NCI-H524 (cell line): ENCODE data around the gene PCDHB12.
"Not testable (repeated sequence)": the region's sequence is repeated elsewhere in the genome, so short reads cannot be mapped to it uniquely, and the experiment has no call there.

Source experiments
- DNase-seq, 2 experiments: peaks; one replicate each; lab custom pipeline; 2025; lab: John Stamatoyannopoulos, UW

The PCDHB12 gene

GRCh38 chr5:141208478-141208877 is at the start of gene PCDHB12:
PCDHB12 (plus strand) TSS chr5:141208719; CDS start chr5:141208908, 189 bp downstream.
- DNase-seq: peak in 1 of 2 experiments; percentile 14

- DNase-seq: peak; percentile 5 to 19
These were observed 35.9 kb upstream of the PCDHB12 start, which contains the start of gene PCDHB7 for GRCh38 chr5:141172381-141173204. PCDHB7 (plus strand) TSS chr5:141172644; CDS start chr5:141172836, 192 bp downstream.

DNA sequence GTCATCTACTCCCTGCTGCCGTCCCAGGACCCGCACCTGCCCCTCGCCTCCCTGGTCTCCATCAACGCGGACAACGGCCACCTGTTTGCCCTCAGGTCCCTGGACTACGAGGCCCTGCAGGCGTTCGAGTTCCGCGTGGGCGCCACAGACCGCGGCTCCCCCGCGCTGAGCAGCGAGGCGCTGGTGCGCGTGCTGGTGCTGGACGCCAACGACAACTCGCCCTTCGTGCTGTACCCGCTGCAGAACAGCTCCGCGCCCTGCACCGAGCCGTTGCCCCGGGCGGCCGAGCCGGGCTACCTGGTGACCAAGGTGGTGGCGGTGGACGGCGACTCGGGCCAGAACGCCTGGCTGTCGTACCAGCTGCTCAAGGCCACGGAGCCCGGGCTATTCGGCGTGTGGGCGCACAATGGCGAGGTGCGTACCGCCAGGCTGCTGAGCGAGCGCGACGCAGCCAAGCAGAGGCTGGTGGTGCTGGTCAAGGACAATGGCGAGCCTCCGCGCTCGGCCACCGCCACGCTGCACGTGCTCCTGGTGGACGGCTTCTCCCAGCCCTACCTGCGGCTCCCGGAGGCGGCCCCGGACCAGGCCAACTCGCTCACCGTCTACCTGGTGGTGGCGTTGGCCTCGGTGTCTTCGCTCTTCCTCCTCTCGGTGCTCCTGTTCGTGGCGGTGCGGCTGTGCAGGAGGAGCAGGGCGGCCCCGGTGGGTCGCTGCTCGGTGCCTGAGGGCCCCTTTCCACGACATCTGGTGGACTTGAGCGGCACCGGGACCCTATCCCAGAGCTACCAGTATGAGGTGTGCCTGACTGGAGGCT is 34.0 kb upstream of the PCDHB12 start:
- not testable (repeated sequence) for DNase-seq

DNA sequence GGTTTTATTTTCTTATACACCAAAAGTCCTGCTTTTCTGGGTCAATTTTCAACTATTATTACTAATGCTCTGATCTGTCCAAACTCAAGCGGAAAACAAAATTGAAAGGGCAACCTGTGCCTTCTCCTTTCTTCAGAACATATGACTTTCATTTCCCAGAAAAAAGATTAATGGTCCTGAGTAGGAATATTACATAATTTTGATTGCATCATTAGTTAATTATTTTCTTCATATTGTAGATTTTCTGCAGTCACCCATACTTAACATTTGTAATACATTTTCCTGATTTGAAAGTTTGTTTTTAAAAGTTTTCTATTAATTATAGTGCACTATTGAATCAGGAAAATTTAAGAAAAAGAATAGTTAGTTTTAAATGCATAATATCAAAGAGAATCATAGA is 32.6 kb upstream of the PCDHB12 start:
- DNase-seq: no peak

- peak in 1 of 2 experiments; percentile 4 for DNase-seq
These were observed 30.8 kb upstream of the PCDHB12 start, which contains the start of gene PCDHB8 for GRCh38 chr5:141177577-141178191. PCDHB8 (plus strand) TSS chr5:141177790; CDS start chr5:141178035, 245 bp downstream.

DNA sequence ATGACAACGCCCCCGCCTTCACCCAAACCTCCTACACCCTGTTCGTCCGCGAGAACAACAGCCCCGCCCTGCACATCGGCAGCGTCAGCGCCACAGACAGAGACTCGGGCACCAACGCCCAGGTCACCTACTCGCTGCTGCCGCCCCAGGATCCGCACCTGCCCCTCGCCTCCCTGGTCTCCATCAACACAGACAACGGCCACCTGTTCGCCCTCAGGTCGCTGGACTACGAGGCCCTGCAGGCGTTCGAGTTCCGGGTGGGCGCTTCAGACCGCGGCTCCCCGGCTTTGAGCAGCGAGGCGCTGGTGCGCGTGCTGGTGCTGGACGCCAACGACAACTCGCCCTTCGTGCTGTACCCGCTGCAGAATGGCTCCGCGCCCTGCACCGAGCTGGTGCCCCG is 29.1 kb upstream of the PCDHB12 start:
- not testable (repeated sequence) for DNase-seq

GRCh38 chr5:141179876-141180275 is 28.6 kb upstream of the PCDHB12 start:
- not testable (repeated sequence) for DNase-seq

GRCh38 chr5:141180313-141180712 is 28.2 kb upstream of the PCDHB12 start:
- no peak for DNase-seq

- peak in 1 of 2 experiments; percentile 23 for DNase-seq
These were observed 26.3 kb upstream of the PCDHB12 start, which contains the start of gene PCDHB16 for GRCh38 chr5:141182248-141182647. PCDHB16 (plus strand) TSS chr5:141182387; CDS start chr5:141182560, 173 bp downstream.

DNA sequence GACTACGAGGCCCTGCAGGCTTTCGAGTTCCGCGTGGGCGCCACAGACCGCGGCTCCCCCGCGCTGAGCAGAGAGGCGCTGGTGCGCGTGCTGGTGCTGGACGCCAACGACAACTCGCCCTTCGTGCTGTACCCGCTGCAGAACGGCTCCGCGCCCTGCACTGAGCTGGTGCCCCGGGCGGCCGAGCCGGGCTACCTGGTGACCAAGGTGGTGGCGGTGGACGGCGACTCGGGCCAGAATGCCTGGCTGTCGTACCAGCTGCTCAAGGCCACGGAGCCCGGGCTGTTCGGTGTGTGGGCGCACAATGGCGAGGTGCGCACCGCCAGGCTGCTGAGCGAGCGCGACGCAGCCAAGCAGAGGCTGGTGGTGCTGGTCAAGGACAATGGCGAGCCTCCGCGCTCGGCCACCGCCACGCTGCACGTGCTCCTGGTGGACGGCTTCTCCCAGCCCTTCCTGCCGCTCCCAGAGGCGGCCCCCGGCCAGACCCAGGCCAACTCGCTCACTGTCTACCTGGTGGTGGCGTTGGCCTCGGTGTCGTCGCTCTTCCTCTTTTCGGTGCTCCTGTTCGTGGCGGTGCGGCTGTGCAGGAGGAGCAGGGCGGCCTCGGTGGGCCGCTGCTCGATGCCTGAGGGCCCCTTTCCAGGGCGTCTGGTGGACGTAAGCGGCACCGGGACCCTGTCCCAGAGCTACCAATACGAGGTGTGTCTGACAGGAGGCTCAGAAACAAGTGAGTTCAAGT is 24.2 kb upstream of the PCDHB12 start:
- not testable (repeated sequence) for DNase-seq

DNA sequence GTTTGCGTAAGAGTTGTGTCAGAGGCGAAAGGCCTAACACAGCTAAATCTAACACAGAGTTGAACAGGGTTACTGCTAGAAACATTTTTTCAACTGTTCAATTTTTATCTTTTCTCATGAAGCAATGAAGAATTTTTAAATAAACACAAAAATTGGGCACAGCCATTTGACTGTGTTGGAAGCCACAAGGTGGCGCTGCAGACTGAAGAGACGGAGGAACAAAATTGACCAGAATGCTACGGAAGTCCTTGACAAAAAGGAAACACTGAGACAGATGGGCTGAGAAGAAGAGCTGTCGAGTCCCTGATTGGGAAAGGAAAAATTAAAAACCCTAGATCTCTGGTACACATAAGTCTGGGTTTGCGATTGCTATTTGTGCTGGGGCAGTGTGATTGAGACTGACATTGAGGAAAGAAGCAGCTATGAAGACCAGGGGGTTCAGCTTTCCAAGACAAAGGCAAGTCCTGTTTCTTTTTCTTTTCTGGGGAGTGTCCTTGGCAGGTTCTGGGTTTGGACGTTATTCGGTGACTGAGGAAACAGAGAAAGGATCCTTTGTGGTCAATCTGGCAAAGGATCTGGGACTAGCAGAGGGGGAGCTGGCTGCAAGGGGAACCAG is 21.5 kb upstream of the PCDHB12 start, which contains the start of gene PCDHB9:
TSS of gene PCDHB9 (plus strand) at position 265 of the 616 bp plus-strand sequence. CDS start at position 423, 158 bp downstream.
- DNase-seq: peak; percentile 71 to 81

DNA sequence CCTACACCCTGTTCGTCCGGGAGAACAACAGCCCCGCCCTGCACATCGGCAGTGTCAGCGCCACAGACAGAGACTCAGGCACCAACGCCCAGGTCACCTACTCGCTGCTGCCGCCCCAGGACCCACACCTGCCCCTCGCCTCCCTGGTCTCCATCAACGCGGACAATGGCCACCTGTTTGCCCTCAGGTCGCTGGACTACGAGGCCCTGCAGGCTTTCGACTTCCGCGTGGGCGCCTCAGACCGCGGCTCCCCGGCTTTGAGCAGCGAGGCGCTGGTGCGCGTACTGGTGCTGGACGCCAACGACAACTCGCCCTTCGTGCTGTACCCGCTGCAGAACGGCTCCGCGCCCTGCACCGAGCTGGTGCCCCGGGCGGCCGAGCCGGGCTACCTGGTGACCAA is 19.8 kb upstream of the PCDHB12 start:
- DNase-seq: not testable (repeated sequence)

- DNase-seq: not testable (repeated sequence)
These were observed 19.4 kb upstream of the PCDHB12 start for GRCh38 chr5:141189131-141189530.

DNA sequence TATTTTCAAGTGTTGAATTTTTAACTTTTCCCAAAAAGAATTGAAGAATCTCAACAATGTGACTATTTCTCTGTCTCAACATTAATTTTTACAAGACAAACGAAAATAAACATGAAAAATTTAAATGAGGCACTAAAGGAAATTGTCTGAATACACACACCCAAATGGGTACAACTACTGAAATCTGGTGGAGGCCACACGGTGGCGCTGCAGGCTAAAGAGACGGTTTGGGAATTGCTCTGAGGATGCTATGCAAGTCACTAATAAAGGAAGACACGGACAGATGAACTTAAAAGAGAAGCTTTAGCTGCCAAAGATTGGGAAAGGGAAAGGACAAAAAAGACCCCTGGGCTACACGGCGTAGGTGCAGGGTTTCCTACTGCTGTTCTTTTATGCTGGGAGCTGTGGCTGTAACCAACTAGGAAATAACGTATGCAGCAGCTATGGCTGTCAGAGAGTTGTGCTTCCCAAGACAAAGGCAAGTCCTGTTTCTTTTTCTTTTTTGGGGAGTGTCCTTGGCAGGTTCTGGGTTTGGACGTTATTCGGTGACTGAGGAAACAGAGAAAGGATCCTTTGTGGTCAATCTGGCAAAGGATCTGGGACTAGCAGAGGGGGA is 16.3 kb upstream of the PCDHB12 start, which contains the start of gene PCDHB10:
TSS of gene PCDHB10 (plus strand) at position 244 of the 616 bp plus-strand sequence. CDS start at position 444, 200 bp downstream.
- DNase-seq: peak; percentile 19 to 69

DNA sequence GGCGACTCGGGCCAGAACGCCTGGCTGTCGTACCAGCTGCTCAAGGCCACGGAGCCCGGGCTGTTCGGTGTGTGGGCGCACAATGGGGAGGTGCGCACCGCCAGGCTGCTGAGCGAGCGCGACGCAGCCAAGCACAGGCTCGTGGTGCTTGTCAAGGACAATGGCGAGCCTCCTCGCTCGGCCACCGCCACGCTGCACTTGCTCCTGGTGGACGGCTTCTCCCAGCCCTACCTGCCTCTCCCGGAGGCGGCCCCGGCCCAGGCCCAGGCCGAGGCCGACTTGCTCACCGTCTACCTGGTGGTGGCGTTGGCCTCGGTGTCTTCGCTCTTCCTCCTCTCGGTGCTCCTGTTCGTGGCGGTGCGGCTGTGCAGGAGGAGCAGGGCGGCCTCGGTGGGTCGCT is 14.2 kb upstream of the PCDHB12 start:
- DNase-seq: not testable (repeated sequence)

DNA sequence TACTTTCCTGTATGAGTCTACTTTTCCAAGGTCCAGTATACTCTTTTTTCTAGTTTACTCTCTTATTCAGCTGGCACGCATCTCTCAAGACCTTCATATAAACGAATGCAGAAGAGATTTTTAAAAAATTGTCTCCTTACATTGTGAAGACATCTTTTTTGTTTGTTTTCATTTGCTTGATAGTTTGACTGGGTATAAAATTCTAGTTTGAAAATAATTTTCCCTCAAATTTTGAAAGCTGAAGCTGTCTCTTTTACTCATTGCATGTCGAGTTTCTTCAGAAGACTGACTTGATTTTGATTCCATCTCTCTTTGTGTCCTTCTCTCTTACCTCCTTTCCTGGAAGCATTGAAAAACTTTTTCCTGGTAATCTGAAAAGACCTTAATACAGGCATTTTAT is 12.2 kb upstream of the PCDHB12 start:
- DNase-seq: no peak

DNA sequence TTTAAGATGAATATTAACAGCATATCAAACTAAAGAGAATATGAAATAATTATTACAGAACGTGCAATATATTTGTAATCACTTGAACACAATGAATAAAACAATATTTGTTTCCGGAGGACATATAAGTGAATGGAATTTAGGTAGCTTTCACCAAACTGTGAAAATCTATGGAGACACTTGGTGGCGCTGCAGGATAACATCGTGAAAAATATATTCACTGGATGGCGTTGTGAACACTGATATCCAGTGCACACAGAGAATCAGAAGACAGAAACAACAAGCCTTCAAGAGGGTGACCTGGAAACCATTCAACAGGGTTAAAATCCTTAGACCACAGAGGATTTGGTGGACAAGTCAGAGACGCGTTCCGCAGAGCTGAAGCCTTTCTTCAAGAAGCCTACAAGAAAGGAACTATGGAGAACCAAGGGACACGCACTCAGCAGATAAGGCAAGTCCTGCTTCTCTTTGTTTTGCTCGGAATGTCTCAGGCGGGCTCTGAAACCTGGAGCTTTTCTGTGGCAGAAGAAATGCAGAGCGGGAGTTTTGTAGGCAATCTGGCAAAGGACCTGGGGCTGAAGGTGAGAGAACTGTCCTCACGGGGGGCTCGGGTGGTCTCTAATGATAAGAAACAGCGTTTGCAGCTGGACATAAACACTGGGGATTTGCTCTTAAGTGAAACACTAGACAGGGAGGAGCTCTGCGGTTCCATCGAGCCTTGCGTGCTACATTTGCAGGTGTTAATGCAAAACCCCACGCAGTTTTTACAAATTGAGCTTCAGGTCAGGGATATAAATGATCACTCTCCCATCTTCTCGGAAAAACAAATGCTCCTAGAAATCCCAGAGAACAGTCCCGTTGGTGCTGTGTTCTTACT is 8.9 kb upstream of the PCDHB12 start, which contains the start of gene PCDHB11:
TSS of gene PCDHB11 (plus strand) at position 269 of the 877 bp plus-strand sequence. CDS start at position 417, 148 bp downstream.
- peak in 1 of 2 experiments; percentile 38 for DNase-seq

- not testable (repeated sequence) for DNase-seq
These were observed 7.4 kb upstream of the PCDHB12 start for GRCh38 chr5:141201126-141201525.

DNA sequence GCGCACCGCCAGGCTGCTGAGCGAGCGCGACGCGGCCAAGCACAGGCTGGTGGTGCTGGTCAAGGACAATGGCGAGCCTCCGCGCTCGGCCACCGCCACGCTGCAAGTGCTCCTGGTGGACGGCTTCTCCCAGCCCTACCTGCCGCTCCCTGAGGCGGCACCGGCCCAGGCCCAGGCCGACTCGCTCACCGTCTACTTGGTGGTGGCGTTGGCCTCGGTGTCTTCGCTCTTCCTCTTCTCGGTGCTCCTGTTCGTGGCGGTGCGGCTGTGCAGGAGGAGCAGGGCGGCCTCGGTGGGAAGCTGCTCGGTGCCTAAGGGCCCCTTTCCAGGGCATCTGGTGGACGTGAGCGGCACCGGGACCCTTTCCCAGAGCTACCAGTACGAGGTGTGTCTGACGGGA is 6.9 kb upstream of the PCDHB12 start:
- not testable (repeated sequence) for DNase-seq
